BE2C (cell line): ENCODE results near the gene RAB40C.

Source experiments
- DNase-seq: peaks from one replicate; pipeline ENCODE4 v3.0.0-alpha.2; 2020
- H3K27me3 ChIP-seq: fragments of 250-450 bp; sonication (Bioruptor Pico); 2 replicates; pipeline ENCODE4 v1.5.1; 2020; ENCODE audit warnings: mild to moderate bottlenecking
- H3K36me3 ChIP-seq: fragments of 250-450 bp; sonication (Bioruptor Pico); 2 replicates; pipeline ENCODE4 v1.5.1; 2020; ENCODE audit warnings: mild to moderate bottlenecking
- H3K4me1 ChIP-seq: fragments of 250-450 bp; sonication (Bioruptor Pico); 2 replicates; pipeline ENCODE4 v1.5.1; 2020
- H3K4me3 ChIP-seq: 2 replicates; pipeline ENCODE4 v1.5.1; 2011; ENCODE audit warnings: low read depth, low read length
- H3K9me3 ChIP-seq: fragments of 250-450 bp; sonication (Bioruptor Pico); 2 replicates; pipeline ENCODE4 v1.5.1; 2020
- TF ChIP-seq, protein P1 (sequence below): IDR thresholded peaks from 2 replicates; pipeline ENCODE4 v1.5.1; 2012; ENCODE audit warnings: mild to moderate bottlenecking, low read depth, low read length

Gene RAB40C

DNA sequence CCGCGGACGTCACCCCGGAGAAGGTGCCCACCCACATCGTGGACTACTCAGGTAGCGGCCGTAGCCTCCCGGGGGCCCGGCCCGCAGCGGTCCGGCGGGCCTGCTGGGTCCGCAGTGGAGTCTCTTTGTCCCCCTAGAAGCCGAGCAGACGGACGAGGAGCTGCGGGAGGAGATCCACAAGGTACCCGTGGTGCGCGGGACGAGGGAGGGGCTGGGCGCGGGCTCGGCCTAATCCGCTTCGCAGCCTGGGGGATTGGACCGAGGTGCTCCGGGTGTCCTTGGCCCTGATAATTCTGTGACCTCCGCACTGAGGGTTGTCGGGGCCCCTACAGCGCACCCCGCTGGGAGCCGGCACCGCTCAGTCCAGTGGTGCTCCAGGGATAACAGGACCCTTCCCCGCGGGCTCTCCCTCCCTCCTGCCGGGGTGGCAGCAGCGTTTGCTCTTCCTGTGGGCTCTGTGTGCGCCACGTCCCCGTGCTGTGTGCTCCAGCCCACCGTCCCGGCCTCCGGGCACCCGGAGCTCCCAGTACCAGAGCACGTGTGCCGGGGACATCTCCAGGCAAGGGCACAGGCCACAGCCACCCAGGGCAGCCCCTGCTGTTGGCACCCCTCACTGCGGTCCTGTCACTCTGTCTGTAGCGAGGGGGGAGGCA is 78.8 kb downstream of the RAB40C start:
- TF ChIP-seq, protein P1, sequence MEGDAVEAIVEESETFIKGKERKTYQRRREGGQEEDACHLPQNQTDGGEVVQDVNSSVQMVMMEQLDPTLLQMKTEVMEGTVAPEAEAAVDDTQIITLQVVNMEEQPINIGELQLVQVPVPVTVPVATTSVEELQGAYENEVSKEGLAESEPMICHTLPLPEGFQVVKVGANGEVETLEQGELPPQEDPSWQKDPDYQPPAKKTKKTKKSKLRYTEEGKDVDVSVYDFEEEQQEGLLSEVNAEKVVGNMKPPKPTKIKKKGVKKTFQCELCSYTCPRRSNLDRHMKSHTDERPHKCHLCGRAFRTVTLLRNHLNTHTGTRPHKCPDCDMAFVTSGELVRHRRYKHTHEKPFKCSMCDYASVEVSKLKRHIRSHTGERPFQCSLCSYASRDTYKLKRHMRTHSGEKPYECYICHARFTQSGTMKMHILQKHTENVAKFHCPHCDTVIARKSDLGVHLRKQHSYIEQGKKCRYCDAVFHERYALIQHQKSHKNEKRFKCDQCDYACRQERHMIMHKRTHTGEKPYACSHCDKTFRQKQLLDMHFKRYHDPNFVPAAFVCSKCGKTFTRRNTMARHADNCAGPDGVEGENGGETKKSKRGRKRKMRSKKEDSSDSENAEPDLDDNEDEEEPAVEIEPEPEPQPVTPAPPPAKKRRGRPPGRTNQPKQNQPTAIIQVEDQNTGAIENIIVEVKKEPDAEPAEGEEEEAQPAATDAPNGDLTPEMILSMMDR = no peak
- Histone ChIP-seq H3K4me3 (peak overlapping the region; percentile 90), H3K4me1 (no peaks in the 10 kb centered on the region), H3K27me3 (no peaks in the 10 kb centered on the region), H3K9me3 (no peaks in the 10 kb centered on the region), H3K36me3 (peaks cover 47% of the 10 kb centered on the region)
- no peak for DNase-seq

- H3K4me1 ChIP-seq = no peaks in the 10 kb centered on the region
- no peak overlapping the region for H3K4me3 ChIP-seq
- DNase-seq = no peak
- peaks cover 54% of the 10 kb centered on the region for H3K36me3 ChIP-seq
- no peaks in the 10 kb centered on the region for H3K27me3 ChIP-seq
- no peaks in the 10 kb centered on the region for H3K9me3 ChIP-seq
- TF ChIP-seq, protein P1 = no peak
These were observed 79.8 kb downstream of the RAB40C start for GRCh38 chr16:669666-670065.

DNA sequence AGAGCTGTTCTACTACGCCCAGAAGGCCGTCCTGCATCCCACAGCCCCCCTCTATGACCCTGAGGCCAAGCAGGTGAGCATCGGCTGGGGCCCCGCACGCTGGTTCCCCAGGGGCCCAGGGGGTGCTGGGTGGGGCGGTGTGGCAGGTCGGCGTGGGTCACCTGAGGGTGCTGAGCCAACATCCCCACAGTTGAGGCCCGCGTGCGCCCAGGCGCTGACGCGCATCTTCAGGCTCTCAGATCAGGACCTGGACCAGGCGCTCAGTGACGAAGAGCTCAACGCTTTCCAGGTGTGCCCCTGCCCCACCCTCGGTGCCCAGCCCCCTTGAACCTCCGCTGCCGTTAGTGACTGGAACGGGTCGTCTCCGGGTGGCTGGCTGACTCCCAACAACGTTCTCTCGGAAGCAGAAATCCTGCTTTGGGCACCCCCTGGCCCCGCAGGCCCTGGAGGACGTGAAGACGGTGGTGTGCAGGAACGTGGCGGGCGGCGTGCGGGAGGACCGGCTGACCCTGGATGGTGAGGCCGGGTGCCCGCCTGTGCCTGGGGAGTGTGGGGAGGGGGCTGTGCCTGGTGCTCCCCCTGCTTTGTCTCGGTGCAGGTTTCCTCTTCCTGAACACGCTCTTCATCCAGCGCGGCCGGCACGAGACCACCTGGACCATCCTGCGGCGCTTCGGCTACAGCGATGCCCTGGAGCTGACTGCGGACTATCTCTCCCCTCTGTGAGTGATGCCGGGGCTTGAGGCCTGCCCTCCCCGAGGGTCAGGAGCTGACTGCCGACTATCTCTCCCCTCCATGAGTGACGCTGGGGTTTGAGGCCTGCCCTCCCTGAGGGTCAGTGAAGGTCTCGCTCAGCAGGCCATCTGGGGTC is 80.9 kb downstream of the RAB40C start:
- DNase-seq = no peak
- Histone ChIP-seq H3K27me3 (no peaks in the 10 kb centered on the region), H3K36me3 (peaks cover 54% of the 10 kb centered on the region), H3K4me3 (no peak overlapping the region), H3K4me1 (0 out of 2 replicates have a peak, but pooled peaks cover 4% of the 10 kb centered on the region), H3K9me3 (no peaks in the 10 kb centered on the region)
- TF ChIP-seq, protein P1 = no peak

- Histone ChIP-seq H3K36me3 (peaks cover 54% of the 10 kb centered on the region), H3K4me3 (no peak overlapping the region), H3K27me3 (no peaks in the 10 kb centered on the region), H3K4me1 (0 out of 2 replicates have a peak, but pooled peaks cover 4% of the 10 kb centered on the region), H3K9me3 (no peaks in the 10 kb centered on the region)
- TF ChIP-seq, protein P1 = no peak
- DNase-seq = no peak
These were observed 81.7 kb downstream of the RAB40C start for GRCh38 chr16:671353-672131.

DNA sequence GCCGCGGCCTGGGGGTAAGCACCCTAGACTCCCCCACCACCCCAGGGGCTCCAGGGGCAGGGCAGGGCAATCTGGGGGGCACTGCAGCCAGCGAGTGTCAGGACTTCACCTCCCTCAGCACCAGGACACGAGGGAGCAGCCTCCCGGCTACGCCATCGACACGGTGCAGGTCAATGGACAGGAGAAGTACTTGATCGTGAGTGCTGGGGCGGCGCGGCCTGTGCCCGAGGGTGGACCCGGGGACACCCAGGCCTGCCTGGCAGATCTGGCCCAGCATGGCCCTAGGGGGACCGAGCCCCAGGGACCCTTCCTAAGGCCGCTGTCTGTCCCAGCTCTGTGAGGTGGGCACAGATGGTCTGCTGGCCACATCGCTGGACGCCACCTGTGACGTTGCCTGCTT is 82.5 kb downstream of the RAB40C start:
- H3K9me3 ChIP-seq = no peaks in the 10 kb centered on the region
- 0 out of 2 replicates have a peak, but pooled peaks cover 4% of the 10 kb centered on the region for H3K4me1 ChIP-seq
- TF ChIP-seq, protein P1 = no peak
- DNase-seq = no peak
- H3K4me3 ChIP-seq = no peak overlapping the region
- H3K36me3 ChIP-seq = peaks cover 54% of the 10 kb centered on the region
- no peaks in the 10 kb centered on the region for H3K27me3 ChIP-seq
